ENCODE data around the gene DCTN4. TPM values are rescaled to one million over a fixed set of nuclear protein-coding genes. Genes with fewer than 3 reads are reported as not detected.

Gene DCTN4
- total RNA-seq, 6 experiments from 2014 or later, result 60.1 to 76.9 (median 68.7) TPM

DNA sequence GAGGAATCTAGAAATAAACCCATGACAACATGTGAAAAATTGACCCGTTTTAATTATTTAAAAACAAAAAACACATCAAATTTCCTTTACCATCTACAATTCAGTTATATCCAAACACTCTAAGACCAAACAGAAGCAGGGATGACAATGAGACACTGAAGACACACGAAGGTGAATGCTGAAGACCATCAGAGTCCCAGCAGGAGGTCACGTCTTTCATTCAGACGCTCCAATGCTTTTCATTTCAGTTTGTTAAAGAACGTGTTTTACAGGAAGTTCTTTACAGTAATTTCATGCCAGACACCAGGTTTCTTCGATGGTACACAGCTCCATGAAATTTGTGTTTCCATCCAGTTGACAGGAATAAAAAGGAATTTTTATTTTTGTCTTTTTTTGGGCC lies 68.1 kb downstream of the DCTN4 start:
- TF ChIP-seq, protein P1, sequence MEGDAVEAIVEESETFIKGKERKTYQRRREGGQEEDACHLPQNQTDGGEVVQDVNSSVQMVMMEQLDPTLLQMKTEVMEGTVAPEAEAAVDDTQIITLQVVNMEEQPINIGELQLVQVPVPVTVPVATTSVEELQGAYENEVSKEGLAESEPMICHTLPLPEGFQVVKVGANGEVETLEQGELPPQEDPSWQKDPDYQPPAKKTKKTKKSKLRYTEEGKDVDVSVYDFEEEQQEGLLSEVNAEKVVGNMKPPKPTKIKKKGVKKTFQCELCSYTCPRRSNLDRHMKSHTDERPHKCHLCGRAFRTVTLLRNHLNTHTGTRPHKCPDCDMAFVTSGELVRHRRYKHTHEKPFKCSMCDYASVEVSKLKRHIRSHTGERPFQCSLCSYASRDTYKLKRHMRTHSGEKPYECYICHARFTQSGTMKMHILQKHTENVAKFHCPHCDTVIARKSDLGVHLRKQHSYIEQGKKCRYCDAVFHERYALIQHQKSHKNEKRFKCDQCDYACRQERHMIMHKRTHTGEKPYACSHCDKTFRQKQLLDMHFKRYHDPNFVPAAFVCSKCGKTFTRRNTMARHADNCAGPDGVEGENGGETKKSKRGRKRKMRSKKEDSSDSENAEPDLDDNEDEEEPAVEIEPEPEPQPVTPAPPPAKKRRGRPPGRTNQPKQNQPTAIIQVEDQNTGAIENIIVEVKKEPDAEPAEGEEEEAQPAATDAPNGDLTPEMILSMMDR (IDR thresholded peaks at IDR 0.05), result no peak
- Mint-ChIP-seq H3K4me1 (ENCODE audit: low read depth) (peaks cover 13% of the 10 kb centered on the region), H3K36me3 (ENCODE audit: low read depth) (peaks cover 47% of the 10 kb centered on the region), H3K27ac (no peak overlapping the region), H3K4me3 (no peak overlapping the region), H3K27me3 (ENCODE audit: insufficient read depth) (no peaks in the 10 kb centered on the region), H3K9me3 (no peaks in the 10 kb centered on the region)
- DNase-seq, result no peak

GRCh38 chr5:150689120-150689519 lies 69.7 kb downstream of the DCTN4 start:
- H3K4me1 Mint-ChIP-seq (ENCODE audit: low read depth), result peaks cover under 1% of the 10 kb centered on the region; the same call in 1 of the 2 replicates
- no peak overlapping the region for H3K4me3 Mint-ChIP-seq
- H3K27me3 Mint-ChIP-seq (ENCODE audit: insufficient read depth), result no peaks in the 10 kb centered on the region
- peaks cover 31% of the 10 kb centered on the region for H3K36me3 Mint-ChIP-seq (ENCODE audit: low read depth)
- TF ChIP-seq, protein P1 (IDR thresholded peaks at IDR 0.05), result no peak
- no peak for DNase-seq
- no peaks in the 10 kb centered on the region for H3K9me3 Mint-ChIP-seq
- H3K27ac Mint-ChIP-seq, result no peak overlapping the region

DNA sequence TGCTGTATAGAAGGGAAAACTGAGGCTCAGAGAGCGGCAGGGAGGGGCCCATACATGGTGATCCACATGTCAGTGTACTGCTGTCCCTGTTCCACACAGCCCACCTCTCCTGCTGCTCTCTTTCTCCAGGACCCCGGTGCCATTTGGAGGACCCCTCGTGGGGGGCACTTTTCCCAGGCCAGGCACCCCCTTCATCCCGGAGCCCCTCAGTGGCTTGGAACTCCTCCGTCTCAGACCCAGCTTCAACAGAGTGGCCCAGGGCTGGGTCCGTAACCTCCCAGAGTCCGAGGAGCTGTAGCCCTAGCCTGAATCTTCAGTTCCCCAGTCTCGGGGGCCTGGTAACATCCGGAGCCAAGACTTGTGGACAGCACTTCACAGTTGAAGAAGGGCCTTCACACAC lies 82.2 kb downstream of the DCTN4 start:
- no peak overlapping the region for H3K4me3 Mint-ChIP-seq
- H3K27me3 Mint-ChIP-seq (ENCODE audit: insufficient read depth), result peaks cover 3% of the 10 kb centered on the region
- peaks cover 27% of the 10 kb centered on the region for H3K4me1 Mint-ChIP-seq (ENCODE audit: low read depth)
- TF ChIP-seq, protein P1 (IDR thresholded peaks at IDR 0.05), result no peak
- H3K36me3 Mint-ChIP-seq (ENCODE audit: low read depth), result no peaks in the 10 kb centered on the region
- H3K27ac Mint-ChIP-seq, result no peak overlapping the region
- no peaks in the 10 kb centered on the region for H3K9me3 Mint-ChIP-seq
- no peak for DNase-seq

- Mint-ChIP-seq H3K36me3 (ENCODE audit: low read depth) (no peaks in the 10 kb centered on the region), H3K27ac (no peak overlapping the region), H3K4me3 (no peak overlapping the region), H3K27me3 (ENCODE audit: insufficient read depth) (peaks cover 8% of the 10 kb centered on the region), H3K9me3 (no peaks in the 10 kb centered on the region), H3K4me1 (ENCODE audit: low read depth) (peaks cover 22% of the 10 kb centered on the region)
- TF ChIP-seq, protein P1 (IDR thresholded peaks at IDR 0.05), result no peak
- DNase-seq, result no peak
These were observed 83.7 kb downstream of the DCTN4 start for GRCh38 chr5:150675069-150675468.

DNA sequence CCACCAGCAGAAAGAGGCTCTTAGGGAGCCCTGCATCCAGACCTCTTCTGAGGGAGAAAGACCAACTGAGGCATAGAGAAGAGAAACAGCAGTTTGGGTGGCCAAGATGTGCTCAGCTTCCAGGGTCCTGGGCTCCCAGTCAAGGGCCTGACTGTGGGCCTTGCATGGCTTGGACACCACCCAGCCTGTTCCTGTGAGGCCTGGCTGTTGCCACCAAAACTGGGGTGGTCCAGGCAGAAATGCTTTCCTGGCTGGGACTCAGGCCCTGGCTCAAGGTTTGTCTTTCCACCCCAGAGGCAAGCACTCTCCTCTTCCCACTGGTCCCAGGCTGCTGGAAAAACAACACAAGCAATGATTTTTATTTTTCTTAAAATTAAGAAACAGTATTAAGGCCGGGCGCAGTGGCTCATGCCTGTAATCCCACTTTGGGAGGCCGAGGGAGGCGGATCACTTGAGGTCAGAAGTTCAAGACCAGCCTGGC lies 84.4 kb downstream of the DCTN4 start:
- peaks cover 22% of the 10 kb centered on the region for H3K4me1 Mint-ChIP-seq (ENCODE audit: low read depth)
- H3K36me3 Mint-ChIP-seq (ENCODE audit: low read depth), result no peaks in the 10 kb centered on the region
- TF ChIP-seq, protein P1 (IDR thresholded peaks at IDR 0.05), result no peak
- H3K27me3 Mint-ChIP-seq (ENCODE audit: insufficient read depth), result peaks cover 8% of the 10 kb centered on the region
- H3K27ac Mint-ChIP-seq, result peak overlapping the region; percentile 84
- DNase-seq, result no peak
- no peaks in the 10 kb centered on the region for H3K9me3 Mint-ChIP-seq
- no peak overlapping the region for H3K4me3 Mint-ChIP-seq

- H3K27ac Mint-ChIP-seq, result no peak overlapping the region
- TF ChIP-seq, protein P1 (IDR thresholded peaks at IDR 0.05), result no peak
- no peak for DNase-seq
- peaks cover 5% of the 10 kb centered on the region for H3K27me3 Mint-ChIP-seq (ENCODE audit: insufficient read depth)
- H3K9me3 Mint-ChIP-seq, result no peaks in the 10 kb centered on the region
- no peaks in the 10 kb centered on the region for H3K36me3 Mint-ChIP-seq (ENCODE audit: low read depth)
- peak overlapping the region; percentile 63; the same call in 1 of the 2 replicates for H3K4me3 Mint-ChIP-seq
- peaks cover 22% of the 10 kb centered on the region for H3K4me1 Mint-ChIP-seq (ENCODE audit: low read depth)
These were observed 85.9 kb downstream of the DCTN4 start for GRCh38 chr5:150672884-150673275.
